GM04503 (cell line): ENCODE results near the gene GJD2.
A peak's percentile ranks its signal among the peaks of the same experiment; 100 is the strongest.

Experiments used
- DNase-seq: peaks from one replicate; pipeline ENCODE4 v3.0.0-alpha.2; 2012; ENCODE audit warnings: low read depth

Gene GJD2

DNA sequence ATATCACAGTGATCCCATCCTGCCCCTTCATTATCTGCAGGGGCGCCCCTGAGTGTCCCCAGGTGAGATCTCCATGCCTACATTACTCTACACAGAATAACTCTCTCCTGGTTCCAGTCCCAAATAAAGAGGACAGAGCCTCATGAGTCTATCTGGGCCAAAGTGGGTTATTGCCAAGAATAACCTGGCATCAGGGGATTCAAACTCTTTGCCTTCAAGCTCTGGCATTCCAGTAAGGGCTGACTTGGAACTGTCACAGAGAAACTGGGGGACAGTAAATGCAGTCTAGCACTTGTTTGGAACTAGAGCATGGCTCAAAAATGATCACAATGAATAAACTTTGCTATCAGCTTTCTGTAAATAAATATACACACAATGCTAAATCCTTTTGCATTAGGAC, 30.3 kb downstream of the GJD2 start:
- DNase-seq, result no peak

GRCh38 chr15:34722439-34722836, 32.4 kb downstream of the GJD2 start:
- DNase-seq, result peak; percentile 73

- peak; percentile 92 for DNase-seq
These were observed 32.9 kb downstream of the GJD2 start for GRCh38 chr15:34721802-34722438.

- no peak for DNase-seq
These were observed 33.5 kb downstream of the GJD2 start for GRCh38 chr15:34721157-34721801.

- DNase-seq, result no peak
These were observed 35.1 kb downstream of the GJD2 start for GRCh38 chr15:34719695-34720094.

GRCh38 chr15:34718681-34719665, 35.8 kb downstream of the GJD2 start:
- DNase-seq, result no peak

GRCh38 chr15:34717729-34718128, 37.1 kb downstream of the GJD2 start:
- no peak for DNase-seq

- no peak for DNase-seq
These were observed 38.7 kb downstream of the GJD2 start for GRCh38 chr15:34716111-34716510.

DNA sequence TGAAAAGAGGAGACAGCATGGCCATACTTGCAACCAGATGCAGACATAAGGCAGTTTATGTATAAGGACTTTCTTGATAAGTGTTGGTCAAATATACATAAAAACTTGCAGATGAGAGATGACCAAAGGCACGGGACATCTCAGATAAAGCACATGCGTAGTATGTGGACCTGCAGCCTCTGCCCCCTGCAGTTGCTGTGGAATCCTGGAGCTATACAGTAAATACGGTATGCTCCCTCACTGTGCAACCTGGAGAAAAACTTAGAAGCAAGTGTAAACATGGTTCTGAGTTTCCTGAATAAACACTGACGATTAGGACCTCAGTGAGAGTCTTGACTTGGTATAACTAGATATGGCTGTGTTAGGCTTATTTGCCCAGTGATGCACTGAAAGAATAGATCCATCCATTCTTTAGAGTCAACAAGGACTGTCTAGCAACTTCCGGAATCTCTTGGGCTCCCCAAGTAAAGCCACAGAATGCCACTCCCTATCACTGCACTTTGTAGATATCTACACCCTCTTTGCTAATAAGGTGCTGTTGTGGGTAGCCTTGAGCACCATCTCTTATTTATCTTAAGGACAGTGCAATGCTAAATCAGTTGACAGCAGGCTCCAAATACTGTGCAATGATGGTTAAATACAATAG, 40.2 kb downstream of the GJD2 start:
- no peak for DNase-seq

GRCh38 chr15:34713635-34714034, 41.2 kb downstream of the GJD2 start:
- no peak for DNase-seq

- no peak for DNase-seq
These were observed 44.9 kb downstream of the GJD2 start for GRCh38 chr15:34709866-34710265.

GRCh38 chr15:34708422-34708821, 46.4 kb downstream of the GJD2 start:
- DNase-seq, result no peak

DNA sequence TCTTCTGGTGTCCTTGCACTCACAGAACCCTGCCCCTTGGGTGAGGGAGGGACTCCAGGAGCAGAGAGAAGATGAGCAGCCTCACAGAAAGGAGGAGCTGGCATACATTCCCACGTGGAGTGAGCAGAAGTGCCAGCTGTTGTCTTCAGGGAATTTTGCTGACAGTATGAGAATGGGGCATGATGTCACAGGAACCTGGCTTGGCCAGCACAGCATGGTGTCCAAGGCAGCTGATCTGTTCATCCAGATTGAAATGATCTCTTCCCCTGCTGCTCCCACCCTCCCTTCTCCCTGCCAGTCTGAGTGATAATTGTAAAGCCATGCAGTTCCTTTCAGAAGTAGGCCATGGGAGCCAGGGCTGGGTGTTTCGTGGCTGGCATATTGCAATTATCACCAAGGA, 53.3 kb downstream of the GJD2 start:
- no peak for DNase-seq
